HepG2 (cell line): Measurements from ENCODE around the gene ZSCAN2. TPM values are rescaled to one million over a fixed set of nuclear protein-coding genes. Genes with fewer than 3 reads are reported as not detected.
A peak's percentile ranks its signal among the peaks of the same experiment; 100 is the strongest.

ENCODE experiments used
- CEBPG ChIP-seq: IDR thresholded peaks from 2 replicates; pipeline ENCODE4 v1.6.1; 2016
- FOSL2 ChIP-seq: sonication (generic); formaldehyde crosslinking; IDR thresholded peaks from 2 replicates; pipeline ENCODE4 v1.4.0; 2020; ENCODE audit warnings: missing genetic modification reagents
- GATAD2A ChIP-seq: IDR thresholded peaks from 2 replicates; pipeline ENCODE4 v1.6.1; 2016
- HIVEP1 ChIP-seq: sonication (generic); formaldehyde crosslinking; IDR thresholded peaks from 2 replicates; pipeline ENCODE4 v1.4.0; 2020; ENCODE audit warnings: mild to moderate bottlenecking, missing genetic modification reagents
- MIXL1 ChIP-seq: IDR thresholded peaks from 2 replicates; pipeline ENCODE4 v1.6.1; 2016
- MXI1 ChIP-seq: IDR thresholded peaks from 3 replicates; pipeline ENCODE4 v1.6.1; 2012; ENCODE audit warnings: low read depth, low read length, inconsistent platforms, borderline replicate concordance
- MYC ChIP-seq: sonication (generic); formaldehyde crosslinking; IDR thresholded peaks from 2 replicates; pipeline ENCODE4 v1.9.0; 2021; ENCODE audit warnings: missing genetic modification reagents, borderline replicate concordance
- POLR2A ChIP-seq, 2 experiments: IDR thresholded peaks; 2 replicates each; pipeline ENCODE4 v1.6.1; 2011; ENCODE audit warnings: low read depth in 2 of 2, low read length in 2 of 2, mild to moderate bottlenecking in 1 of 2, moderate library complexity in 1 of 2; ENCODE audit not compliant: insufficient read depth in 1 of 2
- POLR2G ChIP-seq: fragments of 200-400 bp; formaldehyde crosslinking; IDR thresholded peaks from 2 replicates; pipeline ENCODE4 v1.6.1; 2018; ENCODE audit warnings: mild to moderate bottlenecking, low read depth, low read length, moderate library complexity
- RNF219 ChIP-seq: sonication (generic); formaldehyde crosslinking; IDR thresholded peaks from 2 replicates; pipeline ENCODE4 v1.5.0; 2020; ENCODE audit warnings: mild to moderate bottlenecking, missing genetic modification reagents
- RORA ChIP-seq: sonication (generic); formaldehyde crosslinking; IDR thresholded peaks from 2 replicates; pipeline ENCODE4 v1.5.0; 2020; ENCODE audit warnings: mild to moderate bottlenecking, missing genetic modification reagents, moderate library complexity
- SALL2 ChIP-seq: sonication (generic); formaldehyde crosslinking; IDR thresholded peaks from 2 replicates; pipeline ENCODE4 v1.8.1; 2023; ENCODE audit warnings: mild to moderate bottlenecking, missing genetic modification reagents, inconsistent platforms
- ZNF276 ChIP-seq: sonication (generic); formaldehyde crosslinking; IDR thresholded peaks from 2 replicates; pipeline ENCODE4 v1.4.0; 2020; ENCODE audit warnings: mild to moderate bottlenecking, low read depth, missing genetic modification reagents
- ZNF441 ChIP-seq: sonication (generic); formaldehyde crosslinking; IDR thresholded peaks from 2 replicates; pipeline ENCODE4 v1.7.0; 2021; ENCODE audit warnings: missing genetic modification reagents, borderline replicate concordance
- ZNF766 ChIP-seq: sonication (generic); formaldehyde crosslinking; IDR thresholded peaks from 2 replicates; pipeline ENCODE4 v1.5.0; 2020; ENCODE audit warnings: missing genetic modification reagents, borderline replicate concordance
- ZNF768 ChIP-seq: sonication (generic); formaldehyde crosslinking; IDR thresholded peaks from 2 replicates; pipeline ENCODE4 v1.4.0; 2020; ENCODE audit warnings: missing genetic modification reagents
- ZSCAN29 ChIP-seq: sonication (generic); formaldehyde crosslinking; conservative IDR thresholded peaks from 2 replicates; pipeline ENCODE4 v1.4.0; 2020; ENCODE audit warnings: mild to moderate bottlenecking, missing genetic modification reagents
- polyA plus RNA-seq, 8 experiments: library from polyadenylated mRNA; depleted of rRNA in 3 of 8; stranded (reverse) in 7 of 8; unstranded in 1 of 8; fragments of >200 nt; fragmentation: Illumina TruSeq in 4 of 8; extraction: Trizol in 4 of 8; gene quantifications; 2 replicates each; pipeline versions ENCODE4 v1.2.1 to v1.2.3, GENCODE V29; 2011 to 2016; ENCODE audit warnings: low read depth in 4 of 8, missing spikeins in 1 of 8, mixed read lengths in 1 of 8; ENCODE audit not compliant: insufficient read depth in 1 of 8
- total RNA-seq, 5 experiments: library from RNA; depleted of rRNA; stranded (reverse); fragments of >200 nt; fragmentation: Illumina TruSeq; extraction: Trizol; gene quantifications; 2 replicates each; pipeline ENCODE4 v1.2.3, GENCODE V29; 2016; ENCODE audit warnings: low read depth in 1 of 5
- TF ChIP-seq, protein P1 (sequence below): IDR thresholded peaks from 2 replicates; pipeline ENCODE4 v1.6.1; 2016; ENCODE audit warnings: missing genetic modification reagents, missing compliant biosample characterization
- TF ChIP-seq, protein P2 (sequence below): sonication (generic); formaldehyde crosslinking; IDR thresholded peaks from 2 replicates; pipeline ENCODE4 v1.4.0; 2020; ENCODE audit warnings: missing genetic modification reagents
- TF ChIP-seq, protein P3 (sequence below): sonication (generic); formaldehyde crosslinking; IDR thresholded peaks from 2 replicates; pipeline ENCODE4 v1.4.0; 2020; ENCODE audit warnings: missing genetic modification reagents
- TF ChIP-seq, protein P4 (sequence below): IDR thresholded peaks from 2 replicates; pipeline ENCODE4 v1.6.1; 2016; ENCODE audit warnings: mild to moderate bottlenecking

The ZSCAN2 gene
- total and polyA plus RNA-seq, 2 of the 13 experiments (the other 11 are each of a cell fraction or from before 2014, with no cell fraction given): 11.4 to 21.5 TPM

DNA sequence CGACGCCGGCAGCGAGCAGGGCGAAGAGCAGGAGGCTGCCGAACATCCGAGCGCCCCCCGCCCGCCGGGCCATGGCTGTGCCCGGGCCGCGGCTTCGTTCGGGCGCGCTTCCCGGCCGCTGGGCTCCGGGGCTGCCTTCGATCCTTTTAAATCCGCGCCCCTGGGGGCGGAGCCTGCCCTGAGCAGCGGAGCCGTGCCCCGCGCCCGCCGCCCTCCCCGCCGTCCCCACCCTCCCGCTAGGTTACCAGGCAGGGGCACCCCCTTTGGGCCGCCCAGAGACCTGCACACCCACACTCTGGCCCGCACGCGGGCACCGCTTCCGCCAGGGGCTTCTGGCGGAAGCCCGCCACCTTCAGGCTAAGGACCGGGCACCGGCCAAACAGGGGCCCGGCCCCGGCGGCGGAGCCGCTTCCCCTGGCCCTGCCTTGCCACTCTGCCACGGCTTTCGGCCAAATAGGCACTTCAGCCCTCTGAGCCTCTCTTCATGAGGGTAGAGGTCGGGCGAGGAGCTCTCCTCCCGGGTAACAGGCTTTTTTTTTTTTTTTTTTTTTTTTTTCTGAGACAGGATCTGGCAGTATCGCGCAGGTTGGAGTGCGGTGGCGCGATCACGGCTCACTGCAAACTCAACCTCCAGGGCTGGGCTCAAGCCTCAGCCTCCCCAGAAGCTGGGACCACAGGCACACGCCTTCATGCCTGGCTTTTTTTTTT, 57.4 kb downstream of the ZSCAN2 start, which contains the start of gene NMB (continued):
- TF ChIP-seq FOSL2 (CRISPR knock-in tag) (peak; percentile 13; the same call in 1 of the 2 replicates), ZNF766 (0 out of 2 replicates have a peak, but pooled peaks have one; percentile 35), CEBPG (no peak), ZNF276 (CRISPR knock-in tag) (0 out of 2 replicates have a peak, but pooled peaks have one; percentile 45), ZNF441 (CRISPR knock-in tag) (peak; percentile 45; the same call in 1 of the 2 replicates), RNF219 (CRISPR knock-in tag) (no peak), MIXL1 (no peak), MXI1 (peak; percentile 79; the same call in 1 of the 3 replicates), GATAD2A (no peak), POLR2G (peak; percentile 76), ZSCAN29 (CRISPR knock-in tag) (no peak), POLR2A (IDR thresholded peaks at IDR 0.05; ENCODE audit: insufficient read depth in 1 of 2, low read depth in 2 of 2, low read length in 2 of 2) (peak; percentile 54 to 67), SALL2 (CRISPR knock-in tag) (peak; percentile 52; the same call in 1 of the 2 replicates), RORA (CRISPR knock-in tag) (no peak), ZNF768 (peak; percentile 18; the same call in 1 of the 2 replicates), HIVEP1 (CRISPR knock-in tag) (no peak), MYC (peak; percentile 57; the same call in 1 of the 2 replicates)
- TF ChIP-seq, protein P1, sequence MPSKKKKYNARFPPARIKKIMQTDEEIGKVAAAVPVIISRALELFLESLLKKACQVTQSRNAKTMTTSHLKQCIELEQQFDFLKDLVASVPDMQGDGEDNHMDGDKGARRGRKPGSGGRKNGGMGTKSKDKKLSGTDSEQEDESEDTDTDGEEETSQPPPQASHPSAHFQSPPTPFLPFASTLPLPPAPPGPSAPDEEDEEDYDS (CRISPR knock-in tag): peak; percentile 65
- TF ChIP-seq, protein P2, sequence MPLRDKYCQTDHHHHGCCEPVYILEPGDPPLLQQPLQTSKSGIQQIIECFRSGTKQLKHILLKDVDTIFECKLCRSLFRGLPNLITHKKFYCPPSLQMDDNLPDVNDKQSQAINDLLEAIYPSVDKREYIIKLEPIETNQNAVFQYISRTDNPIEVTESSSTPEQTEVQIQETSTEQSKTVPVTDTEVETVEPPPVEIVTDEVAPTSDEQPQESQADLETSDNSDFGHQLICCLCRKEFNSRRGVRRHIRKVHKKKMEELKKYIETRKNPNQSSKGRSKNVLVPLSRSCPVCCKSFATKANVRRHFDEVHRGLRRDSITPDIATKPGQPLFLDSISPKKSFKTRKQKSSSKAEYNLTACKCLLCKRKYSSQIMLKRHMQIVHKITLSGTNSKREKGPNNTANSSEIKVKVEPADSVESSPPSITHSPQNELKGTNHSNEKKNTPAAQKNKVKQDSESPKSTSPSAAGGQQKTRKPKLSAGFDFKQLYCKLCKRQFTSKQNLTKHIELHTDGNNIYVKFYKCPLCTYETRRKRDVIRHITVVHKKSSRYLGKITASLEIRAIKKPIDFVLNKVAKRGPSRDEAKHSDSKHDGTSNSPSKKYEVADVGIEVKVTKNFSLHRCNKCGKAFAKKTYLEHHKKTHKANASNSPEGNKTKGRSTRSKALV (CRISPR knock-in tag): peak; percentile 46; the same call in 1 of the 2 replicates
- TF ChIP-seq, protein P3, sequence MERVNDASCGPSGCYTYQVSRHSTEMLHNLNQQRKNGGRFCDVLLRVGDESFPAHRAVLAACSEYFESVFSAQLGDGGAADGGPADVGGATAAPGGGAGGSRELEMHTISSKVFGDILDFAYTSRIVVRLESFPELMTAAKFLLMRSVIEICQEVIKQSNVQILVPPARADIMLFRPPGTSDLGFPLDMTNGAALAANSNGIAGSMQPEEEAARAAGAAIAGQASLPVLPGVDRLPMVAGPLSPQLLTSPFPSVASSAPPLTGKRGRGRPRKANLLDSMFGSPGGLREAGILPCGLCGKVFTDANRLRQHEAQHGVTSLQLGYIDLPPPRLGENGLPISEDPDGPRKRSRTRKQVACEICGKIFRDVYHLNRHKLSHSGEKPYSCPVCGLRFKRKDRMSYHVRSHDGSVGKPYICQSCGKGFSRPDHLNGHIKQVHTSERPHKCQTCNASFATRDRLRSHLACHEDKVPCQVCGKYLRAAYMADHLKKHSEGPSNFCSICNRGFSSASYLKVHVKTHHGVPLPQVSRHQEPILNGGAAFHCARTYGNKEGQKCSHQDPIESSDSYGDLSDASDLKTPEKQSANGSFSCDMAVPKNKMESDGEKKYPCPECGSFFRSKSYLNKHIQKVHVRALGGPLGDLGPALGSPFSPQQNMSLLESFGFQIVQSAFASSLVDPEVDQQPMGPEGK (CRISPR knock-in tag): peak; percentile 60
- TF ChIP-seq, protein P4, sequence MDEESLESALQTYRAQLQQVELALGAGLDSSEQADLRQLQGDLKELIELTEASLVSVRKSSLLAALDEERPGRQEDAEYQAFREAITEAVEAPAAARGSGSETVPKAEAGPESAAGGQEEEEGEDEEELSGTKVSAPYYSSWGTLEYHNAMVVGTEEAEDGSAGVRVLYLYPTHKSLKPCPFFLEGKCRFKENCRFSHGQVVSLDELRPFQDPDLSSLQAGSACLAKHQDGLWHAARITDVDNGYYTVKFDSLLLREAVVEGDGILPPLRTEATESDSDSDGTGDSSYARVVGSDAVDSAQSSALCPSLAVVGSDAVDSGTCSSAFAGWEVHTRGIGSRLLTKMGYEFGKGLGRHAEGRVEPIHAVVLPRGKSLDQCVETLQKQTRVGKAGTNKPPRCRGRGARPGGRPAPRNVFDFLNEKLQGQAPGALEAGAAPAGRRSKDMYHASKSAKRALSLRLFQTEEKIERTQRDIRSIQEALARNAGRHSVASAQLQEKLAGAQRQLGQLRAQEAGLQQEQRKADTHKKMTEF (CRISPR knock-in tag): peak; percentile 66; the same call in 1 of the 2 replicates
